HG03439 (cell line): ENCODE data around the gene CAMK1D.
"Not testable (repeated sequence)": the region's sequence is repeated elsewhere in the genome, so short reads cannot be mapped to it uniquely, and the experiment has no call there.

ENCODE experiments used
- ATAC-seq: cut with Tn5 transposase; IDR thresholded peaks from one replicate; pipeline ENCODE4 v1.9.1; 2021; ENCODE audit warnings: mild to moderate bottlenecking, moderate library complexity; ENCODE audit not compliant: unreplicated experiment

CAMK1D gene

DNA sequence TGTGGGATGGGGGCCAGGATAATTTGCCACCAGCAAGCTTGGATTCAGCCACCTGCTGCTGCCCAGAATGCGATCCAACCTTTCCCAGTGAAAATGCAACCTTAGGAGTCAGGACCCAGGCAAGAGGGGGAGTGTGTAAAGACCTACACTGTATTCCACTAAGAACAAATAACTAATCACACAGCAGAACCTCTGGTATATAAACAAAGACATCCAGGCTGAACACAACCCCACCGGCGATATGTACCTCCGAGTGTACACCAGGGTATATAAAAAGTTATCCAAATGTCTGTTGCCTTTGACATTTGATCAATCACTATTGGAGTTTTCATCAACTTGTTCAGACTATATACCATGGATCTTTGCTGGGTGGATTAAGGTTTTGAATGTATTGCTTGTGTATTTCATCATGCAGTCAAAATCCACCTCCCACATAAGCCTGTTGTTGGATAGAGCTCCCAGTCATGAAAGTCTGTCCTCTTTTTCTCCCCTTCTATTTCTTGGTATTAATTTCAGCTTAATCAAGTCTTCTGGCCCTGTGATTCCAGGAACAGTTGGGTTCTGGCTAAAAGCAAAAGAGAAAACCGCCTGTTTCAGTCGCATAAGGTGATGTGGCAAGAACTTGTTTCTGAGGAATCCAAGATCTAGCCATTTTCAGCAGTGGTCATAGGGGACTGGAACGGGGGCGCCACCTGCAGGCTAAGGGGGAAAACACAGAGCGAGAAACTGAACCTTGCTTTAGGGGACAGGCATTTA, 361.4 kb downstream of the CAMK1D start:
- ATAC-seq = peak; percentile 78

DNA sequence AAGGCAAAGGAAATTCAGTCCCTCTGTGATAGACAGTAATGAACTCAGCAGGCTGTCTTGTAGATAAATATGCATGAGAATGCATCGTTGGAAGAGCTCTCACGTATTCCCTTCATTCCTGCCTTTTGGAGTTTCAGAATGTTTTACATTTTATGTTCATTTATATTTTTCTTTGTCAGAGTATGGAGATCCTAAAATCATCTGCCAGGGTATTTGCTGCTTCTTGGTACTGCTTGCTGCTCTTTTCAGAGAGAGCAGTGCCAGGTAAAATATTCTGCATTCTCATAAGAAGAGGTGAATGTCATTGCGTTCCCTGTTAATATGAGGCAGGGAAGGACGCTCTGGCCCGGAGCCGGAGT, 362.0 kb downstream of the CAMK1D start:
- ATAC-seq = no peak

DNA sequence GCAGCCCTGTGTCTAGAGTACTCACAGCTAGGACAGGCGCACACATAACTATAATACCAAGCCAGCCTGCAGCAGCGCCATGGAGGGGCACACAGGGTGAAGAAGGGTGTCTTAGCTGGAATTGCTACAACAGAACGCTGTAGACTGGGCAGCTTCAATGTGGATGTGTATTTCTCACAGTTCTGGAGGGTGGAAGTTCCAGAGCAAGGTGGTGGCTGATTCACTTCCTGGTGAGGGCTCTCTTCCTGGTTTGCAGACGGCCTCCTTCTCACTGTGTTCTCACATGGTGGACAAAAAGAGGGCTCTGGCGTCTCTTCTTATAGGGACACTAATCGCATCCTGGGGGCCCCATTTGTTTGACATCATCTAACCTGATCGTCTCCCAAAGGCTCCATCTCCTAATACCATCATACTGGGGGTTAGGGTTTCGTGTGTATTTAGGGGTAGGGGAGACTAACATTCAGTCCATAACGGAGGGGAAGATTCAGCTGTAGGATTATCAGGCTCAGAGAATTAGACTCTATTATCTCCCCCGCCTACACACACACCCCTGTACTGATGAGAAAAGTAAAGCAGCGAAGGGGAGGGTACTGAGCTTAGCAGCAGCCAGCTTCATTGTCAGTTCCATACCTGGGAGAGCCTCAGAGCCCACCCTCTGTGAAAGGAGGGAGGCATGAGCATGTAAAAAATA, 363.1 kb downstream of the CAMK1D start:
- ATAC-seq = no peak

DNA sequence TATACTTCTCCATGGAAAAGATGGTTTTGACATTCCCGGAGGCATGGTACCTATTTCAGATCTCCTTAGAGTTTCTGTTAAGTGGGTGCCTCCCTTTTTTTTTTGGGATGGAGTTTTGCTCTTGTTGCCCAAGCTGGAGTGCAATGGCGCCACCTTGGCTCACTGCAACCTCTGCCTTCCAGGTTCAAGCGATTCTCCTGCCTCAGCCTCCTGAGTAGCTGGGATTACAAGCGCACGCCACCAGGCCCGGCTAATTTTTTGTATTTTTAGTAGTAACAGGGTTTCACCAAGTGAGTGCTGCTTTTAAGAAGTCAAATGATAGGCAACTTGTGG, 363.6 kb downstream of the CAMK1D start:
- ATAC-seq = not testable (repeated sequence)

DNA sequence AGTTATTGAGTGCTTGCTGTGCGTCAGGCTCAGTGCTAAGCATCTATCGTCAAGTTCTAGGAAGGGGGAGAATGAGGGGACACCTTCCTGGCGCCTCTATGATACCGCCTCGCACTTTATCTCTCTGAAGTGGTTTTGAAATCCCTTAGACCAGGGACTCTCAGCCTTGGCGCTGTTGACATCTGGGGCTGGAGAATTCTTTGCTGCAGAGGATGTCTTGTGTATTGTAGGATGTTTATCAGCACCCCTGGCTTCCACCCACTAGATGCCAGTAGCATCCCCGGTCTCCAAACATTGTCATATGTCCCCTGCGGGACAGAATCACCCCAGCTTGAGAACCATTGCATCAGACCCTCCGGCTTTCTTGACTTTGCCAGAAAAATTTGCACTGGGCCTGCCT, 366.7 kb downstream of the CAMK1D start:
- no peak for ATAC-seq

DNA sequence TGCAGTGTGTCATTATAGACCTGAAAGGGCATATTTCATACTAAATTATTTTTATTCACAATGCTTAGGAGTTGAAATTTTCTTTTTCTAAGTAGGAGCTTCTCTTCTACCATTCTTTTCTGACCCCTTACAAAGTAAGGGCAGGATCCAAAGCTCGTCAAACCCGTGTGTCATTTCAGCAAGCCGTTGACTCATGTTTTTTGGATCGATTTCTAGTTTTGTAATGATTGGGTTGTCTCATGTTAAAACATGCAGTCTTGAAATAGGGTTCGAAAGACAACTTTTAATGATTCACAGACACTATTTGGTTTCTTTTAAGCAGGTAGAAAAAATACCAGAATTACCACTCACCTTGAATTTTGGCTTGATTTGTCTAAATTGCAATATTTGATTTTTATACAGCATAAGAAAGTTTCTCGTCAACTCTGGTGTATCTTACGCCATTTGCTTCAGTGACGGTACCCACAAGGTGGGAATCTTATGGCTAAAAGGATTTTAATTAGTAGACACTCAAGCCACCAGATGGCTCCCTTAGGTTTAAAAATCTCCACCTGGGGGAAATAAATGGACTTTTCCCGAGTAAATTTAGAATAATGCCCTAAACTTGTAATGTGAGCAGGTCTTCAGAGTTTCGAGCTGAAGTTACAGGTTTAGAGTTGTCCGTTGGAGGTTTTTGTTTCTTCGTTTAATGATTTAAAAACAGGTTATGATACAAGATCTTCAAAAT, 368.8 kb downstream of the CAMK1D start:
- no peak for ATAC-seq

DNA sequence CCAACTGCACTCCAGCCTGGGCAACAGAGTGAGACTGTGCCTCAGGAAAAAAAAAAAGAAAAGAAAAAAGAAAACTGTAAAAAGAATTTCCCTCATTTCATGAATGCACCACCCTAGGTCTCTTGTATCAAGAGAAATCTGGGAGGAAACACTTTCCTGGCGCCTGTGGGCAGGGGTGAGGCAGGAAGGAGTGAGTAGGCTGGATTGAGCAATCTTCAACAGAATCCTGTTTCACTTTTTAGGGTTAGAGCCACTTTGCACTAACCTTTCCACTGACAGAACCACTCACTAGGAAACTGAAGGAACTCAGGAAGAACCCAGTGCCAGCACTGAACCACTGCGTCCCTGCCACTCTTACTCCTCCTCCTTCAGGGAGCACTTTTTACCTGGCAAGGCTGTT, 370.0 kb downstream of the CAMK1D start:
- ATAC-seq = no peak

DNA sequence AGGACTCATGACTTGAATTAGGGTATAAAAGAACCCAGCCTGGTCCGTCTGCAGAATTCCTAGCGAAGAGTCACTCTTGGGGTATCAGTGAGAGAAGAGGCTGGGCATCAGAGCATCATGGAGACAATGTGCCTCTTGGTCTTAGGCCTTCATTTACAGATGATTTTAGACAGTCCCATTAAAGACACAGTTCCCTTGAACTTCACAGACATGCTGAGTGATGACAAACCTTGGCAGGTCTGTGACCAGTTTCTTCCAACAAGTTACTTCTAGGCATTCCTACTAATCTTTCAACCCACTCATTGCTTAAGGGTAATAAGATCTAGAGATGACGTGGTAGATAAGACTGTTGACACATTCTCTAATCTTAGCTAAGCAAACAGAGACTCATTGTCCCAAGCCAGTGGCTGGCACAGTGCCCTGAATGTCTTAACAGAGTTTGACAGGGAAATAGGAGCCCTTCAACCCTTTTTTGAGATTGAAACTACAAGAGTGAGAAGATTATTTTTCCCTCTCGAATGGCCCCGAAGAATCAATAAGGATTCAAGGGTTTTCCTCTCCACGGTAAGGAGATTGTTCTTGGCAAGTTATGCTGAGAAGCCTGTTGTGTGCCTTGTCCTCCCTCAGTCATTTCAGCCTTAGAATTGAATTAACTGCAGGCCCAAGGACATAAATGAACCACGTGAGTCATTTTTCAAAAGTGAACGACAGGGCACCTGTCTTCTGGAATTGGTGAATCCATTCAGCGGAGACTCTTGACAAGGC, 371.1 kb downstream of the CAMK1D start:
- no peak for ATAC-seq

DNA sequence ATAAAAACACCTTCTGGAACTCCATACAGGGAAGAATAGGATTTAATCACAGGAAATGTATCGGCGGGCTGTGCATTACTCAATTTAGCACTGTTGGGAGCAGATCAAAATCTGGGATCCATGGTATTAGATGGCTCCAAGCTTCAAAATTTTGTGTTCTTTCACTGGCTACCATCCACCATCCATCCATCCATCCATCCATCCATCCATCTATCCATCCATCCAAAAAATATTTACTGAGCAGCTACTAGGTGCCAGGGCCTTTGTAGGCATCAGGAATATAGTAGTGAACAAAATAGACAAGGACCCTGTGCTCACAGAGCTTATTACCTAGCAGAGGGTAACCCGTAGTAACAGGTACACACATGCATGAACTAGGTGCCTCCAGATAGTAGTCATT, 372.0 kb downstream of the CAMK1D start:
- ATAC-seq = no peak

DNA sequence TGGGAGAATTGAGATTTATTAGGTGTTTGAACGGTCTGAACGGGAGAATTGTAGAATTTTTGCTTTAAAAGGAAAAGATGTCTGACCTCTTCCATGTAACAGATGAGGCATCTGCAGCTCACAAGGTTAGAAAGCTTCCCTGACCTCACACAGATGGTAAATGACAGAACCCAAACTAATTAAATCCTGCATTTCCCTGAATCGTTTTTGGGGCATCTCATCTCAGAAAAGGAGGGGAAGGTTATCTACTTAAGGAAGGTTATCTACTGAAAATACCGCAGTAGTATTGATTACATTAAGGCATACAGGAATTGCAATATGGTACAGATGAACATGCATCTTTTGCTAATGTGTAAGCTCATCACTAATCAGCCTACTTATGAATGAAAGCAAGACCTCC, 373.9 kb downstream of the CAMK1D start:
- no peak for ATAC-seq

DNA sequence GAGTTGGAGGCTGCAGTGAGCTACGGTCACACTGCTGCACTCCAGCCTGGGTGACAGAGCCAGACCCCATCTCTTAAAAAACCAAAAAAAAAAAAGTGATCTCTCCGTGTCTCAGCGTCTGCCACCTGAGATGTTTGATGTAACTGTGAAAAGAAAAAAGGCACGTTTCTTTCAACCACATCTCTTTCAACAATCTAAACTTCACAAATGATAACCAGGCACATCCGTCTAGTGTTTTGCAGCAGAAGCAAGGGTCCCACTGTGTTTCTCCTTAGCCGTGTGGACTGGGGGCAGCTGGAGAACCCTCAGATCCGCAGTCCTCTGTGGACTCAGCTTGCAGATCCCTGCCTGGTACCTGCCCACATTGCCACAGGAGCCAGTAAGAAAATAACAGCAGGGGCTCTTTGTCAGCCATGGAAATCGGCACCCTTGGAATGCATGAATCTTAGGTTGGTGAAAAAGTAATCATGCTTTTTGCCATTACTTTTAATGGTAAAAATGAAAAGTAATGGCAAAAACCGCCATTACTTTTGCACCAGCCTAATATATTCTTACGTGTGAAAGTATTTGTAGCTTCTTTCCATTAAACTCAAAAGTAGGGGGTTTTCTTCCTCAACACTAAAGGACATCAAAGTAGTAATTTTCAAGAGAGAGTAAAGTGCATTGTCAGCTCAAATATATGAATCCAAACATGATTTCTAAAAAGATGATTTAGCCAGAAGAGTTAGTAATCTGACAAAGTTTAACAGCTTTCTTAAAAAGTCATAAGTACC, 375.6 kb downstream of the CAMK1D start:
- ATAC-seq = no peak

DNA sequence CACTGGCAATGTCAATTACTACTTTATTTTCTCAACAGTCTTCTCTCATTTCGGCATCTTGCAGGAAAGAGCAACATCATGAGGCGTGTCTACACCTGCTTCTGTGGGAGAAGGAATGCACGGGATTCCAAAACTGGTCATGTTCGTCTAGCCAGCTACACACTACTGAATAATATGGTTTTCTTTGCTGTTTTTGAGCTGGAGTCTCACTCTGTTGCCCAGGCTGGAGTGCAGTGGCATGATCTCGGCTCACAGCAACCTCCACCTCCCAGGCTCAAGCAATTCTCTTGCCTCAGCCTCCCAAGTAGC, 376.2 kb downstream of the CAMK1D start:
- not testable (repeated sequence) for ATAC-seq

DNA sequence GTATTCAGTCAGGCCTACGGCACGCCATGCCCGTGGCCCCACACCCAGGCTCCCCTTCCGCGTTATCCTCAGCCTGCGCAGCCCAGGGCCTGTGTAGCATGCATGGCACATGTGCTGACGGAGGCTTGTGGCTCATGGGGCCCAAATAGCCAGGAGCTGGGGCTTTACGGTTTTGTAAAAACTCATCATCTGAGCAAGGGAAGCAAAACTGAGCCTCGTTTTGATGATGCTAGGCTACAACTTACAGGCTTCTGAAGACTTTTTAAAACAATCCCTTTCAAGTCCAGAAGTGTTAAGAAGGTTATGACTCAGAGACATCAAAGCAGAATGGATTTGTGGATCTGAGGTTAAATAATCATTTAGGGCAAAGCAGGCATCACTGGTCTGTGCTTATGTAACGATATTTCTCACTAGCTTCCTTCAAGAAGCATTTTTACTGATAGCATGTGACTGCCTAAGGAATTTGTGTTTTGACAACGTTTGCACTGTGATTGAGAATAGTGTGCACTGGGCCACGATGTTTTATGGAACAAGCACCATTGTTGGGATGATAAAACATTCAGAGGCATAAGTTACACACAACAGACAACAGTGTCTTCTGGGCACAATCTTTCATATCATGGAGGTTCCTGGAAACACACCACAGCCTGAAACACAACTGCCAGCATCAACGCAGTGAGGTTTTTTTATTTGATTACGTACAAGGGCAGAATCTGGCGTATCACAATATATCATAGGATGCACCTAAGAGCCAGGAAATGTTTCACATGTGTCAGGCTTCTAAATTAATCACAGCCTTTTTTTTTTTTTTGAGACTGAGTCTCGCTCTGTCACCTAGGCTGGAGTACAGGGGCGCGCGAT, 377.9 kb downstream of the CAMK1D start:
- no peak for ATAC-seq

DNA sequence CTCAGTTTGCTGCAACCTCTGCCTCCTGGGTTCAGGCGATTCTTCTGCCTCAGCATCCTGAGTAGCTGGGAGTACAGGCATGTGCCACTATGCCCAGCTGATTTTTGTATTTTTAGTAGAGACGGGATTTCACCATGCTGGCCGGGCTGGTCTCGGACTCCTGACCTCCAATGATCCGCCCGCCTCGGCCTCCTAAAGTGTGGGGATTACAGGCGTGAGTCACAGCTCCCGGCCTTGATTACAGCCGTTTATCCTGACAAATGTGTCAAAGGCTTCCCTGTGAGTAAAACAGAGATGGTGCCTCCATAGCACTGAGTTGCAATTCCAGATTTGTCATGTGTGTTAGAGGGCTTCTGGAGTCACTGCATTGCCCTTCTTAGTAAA, 378.5 kb downstream of the CAMK1D start:
- no peak for ATAC-seq

DNA sequence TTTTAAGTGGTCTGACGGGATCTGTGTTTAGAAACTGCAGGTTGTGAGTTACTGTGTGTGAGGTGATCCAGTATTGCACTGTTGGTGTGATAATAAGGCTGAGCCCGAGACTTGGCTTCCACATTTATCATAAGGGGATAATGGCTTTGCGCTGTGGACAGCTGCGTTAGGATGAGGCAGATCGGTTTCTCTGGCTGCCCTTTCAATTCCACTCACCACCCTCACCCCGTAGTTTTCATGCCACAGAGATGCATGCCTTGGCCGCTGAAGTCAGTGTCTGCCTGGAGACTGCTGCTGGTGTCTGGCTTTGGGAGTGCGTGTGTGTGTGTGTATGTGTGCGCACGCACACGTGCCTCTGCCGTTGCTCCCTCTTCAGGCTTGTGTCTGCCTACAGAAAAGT, 379.1 kb downstream of the CAMK1D start:
- no peak for ATAC-seq

DNA sequence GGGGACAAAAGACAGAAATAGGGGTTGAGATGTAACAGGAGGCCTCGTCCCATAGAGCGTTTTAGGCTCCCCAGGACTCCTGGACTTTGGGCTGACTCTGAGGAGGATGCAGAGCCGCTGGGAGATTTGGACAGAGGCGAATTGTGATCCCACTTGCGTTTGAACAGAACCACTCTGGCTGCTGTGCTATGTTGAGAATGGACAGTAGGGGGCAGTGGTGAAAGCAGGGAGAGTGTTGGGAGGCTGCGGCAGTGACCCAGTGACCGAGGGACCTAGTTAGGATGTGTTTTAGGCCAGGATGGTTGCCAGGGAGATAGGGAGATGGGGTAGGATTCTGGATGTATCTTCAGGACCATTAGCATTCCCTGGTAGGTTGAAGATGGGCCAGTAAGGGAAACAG, 380.5 kb downstream of the CAMK1D start:
- ATAC-seq = no peak

DNA sequence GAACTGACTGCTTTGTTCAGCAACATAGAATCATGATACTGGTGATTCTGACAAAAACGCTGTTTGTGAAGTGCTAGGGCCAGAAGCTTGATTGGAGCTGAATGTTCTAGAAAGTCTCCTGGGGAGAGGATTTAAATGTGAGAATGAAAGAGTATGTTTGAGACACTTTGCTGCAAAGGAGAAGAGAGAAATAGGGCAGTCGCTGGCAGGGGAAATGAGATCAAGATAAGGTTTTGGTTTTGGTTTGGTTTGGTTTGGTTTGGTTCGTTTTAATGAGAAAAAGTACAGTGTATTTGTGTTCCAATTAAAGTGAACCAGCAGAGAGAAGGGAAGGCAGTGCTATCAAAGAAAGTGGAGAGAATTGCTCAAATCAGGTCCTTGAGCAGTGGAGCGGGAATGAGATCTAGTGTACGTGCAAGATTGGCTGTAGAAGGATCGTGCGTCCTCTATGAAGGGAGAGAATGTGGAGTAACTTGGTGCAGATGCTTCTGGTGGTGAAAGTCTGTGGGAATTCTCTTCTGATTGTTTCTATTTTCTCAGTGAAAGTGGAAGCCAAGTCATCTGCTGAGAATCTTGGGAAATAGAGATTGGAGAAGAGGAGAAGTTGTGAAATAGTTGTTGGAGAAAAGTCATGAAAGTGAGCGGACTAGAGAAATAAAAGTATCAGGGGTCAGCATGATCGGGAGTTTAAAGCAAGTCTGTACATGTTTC, 381.6 kb downstream of the CAMK1D start:
- ATAC-seq = no peak

DNA sequence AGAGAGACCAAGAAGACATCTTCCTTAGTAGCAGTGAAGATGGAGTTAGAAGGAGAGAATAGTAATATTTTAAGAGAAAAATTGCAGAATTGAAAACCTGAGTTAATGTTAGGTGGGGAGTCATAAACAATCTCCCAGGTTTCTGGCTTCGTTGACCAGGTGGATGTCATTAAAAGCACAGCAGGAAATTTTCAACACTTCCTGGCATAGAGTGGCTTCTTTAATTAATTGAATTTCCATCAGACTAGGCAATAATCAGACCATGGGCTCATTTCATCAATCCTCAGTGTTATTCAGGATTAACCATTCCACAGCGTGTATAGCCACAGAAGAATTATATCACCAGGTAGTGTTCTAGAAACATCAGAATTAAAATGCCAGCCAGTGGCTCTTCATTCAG, 383.9 kb downstream of the CAMK1D start:
- no peak for ATAC-seq

DNA sequence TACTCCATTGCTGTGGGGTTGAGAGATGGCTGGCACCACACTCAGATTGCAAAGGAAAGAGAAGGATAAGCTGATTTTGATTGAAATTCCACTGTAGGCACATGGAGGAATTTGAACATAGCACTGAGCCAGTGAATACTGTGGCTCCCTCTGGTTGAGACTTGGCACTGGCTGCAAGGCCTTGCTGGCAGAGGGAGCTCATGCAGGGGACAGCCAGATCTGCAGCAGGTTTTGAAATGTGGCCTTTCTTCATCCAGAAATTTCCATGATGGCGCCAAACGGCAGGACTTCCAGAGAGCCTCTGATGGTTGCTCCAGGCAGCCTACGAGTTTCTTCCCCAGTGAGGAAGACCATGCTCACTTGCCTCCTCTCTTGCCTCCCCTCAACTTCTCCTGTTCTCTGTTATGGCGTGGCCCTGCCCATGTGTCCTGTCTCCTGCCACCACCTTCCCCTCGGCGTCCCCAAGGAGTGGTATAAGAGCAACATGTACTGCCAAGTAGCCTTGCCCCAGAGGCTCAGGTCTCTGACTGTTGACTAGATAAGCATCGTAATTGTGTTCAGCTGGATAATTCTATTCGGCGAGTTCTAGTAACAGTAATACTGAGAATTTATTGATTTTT, 386.6 kb downstream of the CAMK1D start:
- ATAC-seq = no peak
